HG02571 (cell line): ENCODE data around the gene PSORS1C1.

ENCODE experiments used
- ATAC-seq: cut with Tn5 transposase; IDR thresholded peaks from one replicate; pipeline ENCODE4 v1.9.1; 2021; ENCODE audit warnings: mild to moderate bottlenecking, moderate library complexity; ENCODE audit not compliant: unreplicated experiment

The PSORS1C1 gene

GRCh38 chr6:31125162-31125561 is 10.6 kb downstream of the PSORS1C1 start:
- no peak for ATAC-seq

- ATAC-seq, result no peak
These were observed 11.2 kb downstream of the PSORS1C1 start for GRCh38 chr6:31125586-31126363.

DNA sequence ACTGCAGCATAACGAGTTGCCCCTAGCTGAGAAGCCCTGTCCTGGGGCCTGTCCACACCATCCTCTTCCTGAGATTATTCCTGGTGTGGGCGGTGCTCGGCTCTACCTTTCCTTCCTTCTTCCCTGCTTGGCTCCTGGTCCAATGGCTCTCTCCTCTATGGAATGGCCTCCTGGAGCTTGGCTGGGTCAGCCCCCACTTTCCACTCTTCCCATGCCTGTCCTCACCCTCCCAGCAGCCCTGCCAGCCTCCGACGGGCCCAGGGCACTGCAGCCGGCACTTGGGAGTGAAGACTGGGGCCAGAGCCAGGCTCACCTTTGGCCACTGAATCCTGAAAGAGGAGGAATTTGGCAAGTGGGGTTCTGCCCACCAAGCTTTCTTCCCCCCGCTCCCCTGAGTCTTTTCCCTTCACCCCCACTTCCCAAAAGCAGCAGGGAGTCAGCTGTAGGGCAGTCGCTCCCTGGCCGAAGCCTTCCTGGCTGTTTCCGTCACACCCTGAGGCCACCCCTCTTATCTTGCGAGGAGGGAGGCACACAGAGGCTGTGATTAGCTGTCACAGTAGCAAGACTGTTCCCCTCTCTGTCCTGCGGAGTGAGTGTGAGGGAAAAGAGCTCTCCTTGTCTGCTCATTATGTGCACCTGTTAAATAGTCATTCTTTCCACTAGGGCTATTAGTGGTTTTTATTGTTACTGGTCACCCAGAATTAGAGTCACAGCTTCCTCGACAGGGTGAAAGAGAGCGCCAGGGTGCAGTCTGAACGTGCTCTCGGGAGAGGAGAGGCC is 12.0 kb downstream of the PSORS1C1 start:
- ATAC-seq, result no peak

GRCh38 chr6:31128093-31128676 is 13.6 kb downstream of the PSORS1C1 start:
- no peak for ATAC-seq

DNA sequence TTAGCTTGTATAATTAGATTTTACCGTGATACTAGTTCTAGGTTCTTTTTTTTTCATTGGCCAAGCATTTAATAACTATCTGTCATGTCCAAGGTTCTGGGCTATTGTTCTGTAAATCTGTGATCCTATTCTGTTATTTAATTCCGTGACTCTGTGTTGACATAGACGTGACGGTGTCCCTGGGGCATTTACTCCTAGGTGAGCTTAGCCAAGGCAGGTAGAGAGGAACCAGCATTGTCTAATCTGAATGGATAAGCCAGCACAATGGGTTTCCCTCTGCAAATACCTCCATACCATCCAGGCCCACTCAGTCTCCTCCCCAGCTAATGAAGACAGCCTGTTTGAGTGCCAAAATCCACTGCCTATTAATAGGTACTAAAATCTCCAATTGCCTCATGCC is 14.5 kb downstream of the PSORS1C1 start:
- ATAC-seq, result no peak

GRCh38 chr6:31130751-31131150 is 16.2 kb downstream of the PSORS1C1 start:
- ATAC-seq, result no peak

GRCh38 chr6:31131595-31131994 is 17.0 kb downstream of the PSORS1C1 start:
- ATAC-seq, result no peak

- no peak for ATAC-seq
These were observed 18.2 kb downstream of the PSORS1C1 start for GRCh38 chr6:31132806-31133205.

- ATAC-seq, result no peak
These were observed 21.1 kb downstream of the PSORS1C1 start for GRCh38 chr6:31135710-31136109.

DNA sequence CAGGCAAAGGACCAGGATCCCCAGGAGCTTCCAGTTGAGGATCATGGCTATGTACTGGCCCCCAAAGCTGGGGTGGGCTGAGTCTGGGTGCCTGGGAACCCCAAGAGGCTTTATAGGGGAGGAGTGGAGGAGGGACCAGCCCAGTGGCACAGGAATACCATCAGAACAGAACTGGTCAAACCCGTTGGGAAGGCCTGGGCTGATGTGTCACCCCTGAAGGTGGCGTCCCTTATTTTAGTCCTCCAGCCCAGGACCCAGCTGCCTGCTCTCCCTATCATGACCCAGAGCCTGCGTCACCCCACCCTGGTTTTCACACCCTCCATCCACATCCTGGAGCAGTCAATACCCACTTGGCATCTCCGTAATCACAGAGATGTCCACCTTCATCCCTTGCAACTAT is 24.4 kb downstream of the PSORS1C1 start, which contains the start of gene PSORS1C2:
Gene PSORS1C2, minus strand, starts transcription at position 85 of the 400 bp plus-strand sequence. Its CDS starts 40 bp downstream, at position 45.
- ATAC-seq, result no peak

DNA sequence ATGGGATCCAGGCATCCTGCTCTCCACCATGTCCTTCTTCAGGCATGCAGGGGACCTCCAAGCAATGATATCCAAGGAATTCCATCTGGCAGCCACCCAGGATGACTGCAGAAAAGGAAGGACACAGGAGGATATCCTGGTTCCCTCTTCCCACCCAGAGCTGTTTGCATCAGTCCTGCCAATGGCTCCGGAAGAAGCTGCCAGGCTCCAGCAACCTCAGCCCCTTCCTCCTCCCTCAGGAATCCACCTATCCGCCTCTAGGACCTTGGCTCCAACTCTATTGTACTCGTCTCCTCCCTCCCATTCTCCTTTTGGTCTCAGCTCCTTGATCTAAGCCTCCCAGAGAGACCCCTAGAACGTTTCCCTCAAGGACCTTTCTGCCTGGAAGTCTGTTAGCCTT is 25.0 kb downstream of the PSORS1C1 start:
- no peak for ATAC-seq

DNA sequence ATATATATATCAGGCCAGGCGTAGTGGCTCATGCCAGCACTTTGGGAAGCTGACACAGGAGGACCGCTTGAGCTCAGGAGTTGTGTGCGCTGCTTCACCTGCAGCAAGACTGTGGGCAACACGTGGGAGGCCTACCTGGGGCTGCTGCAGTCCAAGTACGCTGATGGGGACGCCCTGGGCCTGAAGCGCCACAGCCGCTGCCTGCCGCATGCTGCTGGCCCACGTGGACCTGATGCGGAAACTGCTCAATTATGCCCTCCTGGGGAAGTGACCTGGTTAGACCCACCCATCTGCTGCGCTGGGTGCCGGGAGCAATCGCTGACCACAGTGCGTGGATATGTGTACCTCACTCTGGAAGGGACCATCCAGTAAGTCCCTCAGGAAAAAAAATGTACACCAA is 26.0 kb downstream of the PSORS1C1 start:
- ATAC-seq, result no peak

- no peak for ATAC-seq
These were observed 27.8 kb downstream of the PSORS1C1 start for GRCh38 chr6:31142361-31142761.

DNA sequence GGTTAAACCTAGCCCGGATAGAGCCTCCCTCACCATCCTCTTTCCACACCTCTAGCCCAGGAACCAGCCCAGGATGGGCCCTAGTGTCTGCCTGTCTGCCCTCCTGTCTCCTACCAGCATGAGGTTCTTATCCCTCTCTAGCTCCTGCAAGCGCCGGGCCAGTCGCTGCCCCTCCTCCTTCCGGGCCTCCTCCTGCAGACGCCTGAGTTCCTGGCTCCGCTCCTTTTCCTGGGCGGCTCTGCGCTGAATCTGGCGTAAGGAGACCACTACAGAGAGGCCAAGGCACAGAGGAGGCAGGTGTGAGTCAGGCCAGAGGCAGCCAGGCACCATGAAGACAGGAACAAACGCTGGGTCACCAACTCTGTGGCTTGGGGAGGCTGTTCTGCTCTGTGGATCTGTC is 28.5 kb downstream of the PSORS1C1 start:
- ATAC-seq, result no peak

DNA sequence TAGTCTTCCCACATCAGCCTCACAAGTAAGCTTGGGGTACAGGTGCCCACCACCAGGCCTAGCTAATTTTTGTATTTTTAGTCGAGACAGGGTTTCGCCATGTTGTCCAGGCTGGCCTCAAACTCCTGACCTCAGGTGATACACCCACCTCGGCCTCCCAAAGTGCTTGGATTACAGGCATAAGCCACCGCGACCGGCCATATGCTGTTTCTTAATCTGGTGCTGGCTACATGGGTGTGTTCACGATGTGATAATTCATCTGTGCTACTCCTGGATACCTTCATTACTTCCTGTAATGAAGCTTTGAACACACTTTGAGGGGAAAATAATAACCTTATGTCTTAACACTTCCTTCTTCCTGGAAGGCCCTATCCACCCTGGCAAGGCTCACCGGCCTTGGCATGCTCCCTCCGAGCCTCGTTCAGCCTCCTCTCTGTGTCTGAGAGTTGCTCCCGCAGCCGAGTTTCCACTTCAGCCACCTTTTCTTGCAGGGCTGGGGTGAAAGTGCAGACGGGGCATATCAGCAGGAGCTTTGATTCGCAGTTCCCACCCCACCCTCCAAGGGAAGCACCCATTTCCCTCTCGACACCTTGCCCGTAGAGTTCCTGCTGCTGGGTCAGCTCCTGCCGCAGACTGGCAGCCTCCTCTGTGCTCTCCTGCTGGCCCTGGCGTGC is 29.8 kb downstream of the PSORS1C1 start:
- ATAC-seq, result no peak

DNA sequence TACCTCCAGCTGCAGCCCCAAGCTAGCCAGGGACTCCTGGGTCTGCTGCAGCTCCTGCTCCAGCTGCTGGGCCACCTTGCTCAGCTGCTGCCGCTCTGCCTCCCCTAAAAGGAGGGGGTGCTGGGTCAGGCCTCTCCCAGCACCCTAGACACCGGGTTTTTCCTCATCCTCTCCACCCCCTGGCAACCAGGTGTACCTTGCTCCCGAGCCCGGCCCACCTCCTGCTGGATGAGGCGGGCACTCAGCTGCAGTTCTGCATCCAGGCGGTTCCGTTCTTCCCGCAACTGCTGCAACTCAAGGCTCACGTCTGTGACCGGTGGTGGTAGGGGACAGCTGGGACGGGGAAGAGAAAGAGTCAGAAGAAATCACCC is 30.4 kb downstream of the PSORS1C1 start:
- no peak for ATAC-seq

- no peak for ATAC-seq
These were observed 30.8 kb downstream of the PSORS1C1 start for GRCh38 chr6:31145386-31145785.

DNA sequence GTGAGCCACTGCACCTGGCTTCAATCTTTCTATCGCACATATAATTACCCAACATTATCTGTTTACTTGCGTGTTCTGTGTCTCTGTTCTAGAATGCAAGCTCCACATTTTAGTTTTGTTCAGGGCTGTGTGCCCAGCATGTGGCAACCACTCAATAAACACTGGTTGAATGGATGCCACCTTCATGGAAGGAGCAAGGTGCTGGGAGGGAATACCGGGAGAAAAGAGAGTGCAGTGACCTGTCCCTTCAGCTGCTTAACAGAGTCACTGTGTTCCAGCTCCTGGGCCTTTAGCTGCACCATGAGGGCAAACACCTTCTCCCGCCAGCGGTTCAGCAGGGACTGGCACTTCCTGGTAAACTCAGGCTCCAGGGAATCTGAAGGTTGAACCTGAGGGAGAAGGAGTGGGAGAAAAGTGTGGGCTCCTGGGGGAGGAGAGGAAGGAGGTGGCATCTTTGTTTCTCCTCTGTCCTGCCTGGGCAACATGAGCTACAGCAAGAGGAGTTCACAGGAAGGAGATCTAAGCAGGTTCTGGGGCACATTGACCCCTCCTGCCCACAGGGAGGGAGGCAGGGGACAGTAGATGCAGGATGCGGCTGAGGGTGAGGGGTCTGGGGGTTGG is 35.3 kb downstream of the PSORS1C1 start:
- no peak for ATAC-seq

- no peak for ATAC-seq
These were observed 38.2 kb downstream of the PSORS1C1 start for GRCh38 chr6:31152781-31153180.

GRCh38 chr6:31154436-31154835 is 39.8 kb downstream of the PSORS1C1 start:
- ATAC-seq, result no peak

DNA sequence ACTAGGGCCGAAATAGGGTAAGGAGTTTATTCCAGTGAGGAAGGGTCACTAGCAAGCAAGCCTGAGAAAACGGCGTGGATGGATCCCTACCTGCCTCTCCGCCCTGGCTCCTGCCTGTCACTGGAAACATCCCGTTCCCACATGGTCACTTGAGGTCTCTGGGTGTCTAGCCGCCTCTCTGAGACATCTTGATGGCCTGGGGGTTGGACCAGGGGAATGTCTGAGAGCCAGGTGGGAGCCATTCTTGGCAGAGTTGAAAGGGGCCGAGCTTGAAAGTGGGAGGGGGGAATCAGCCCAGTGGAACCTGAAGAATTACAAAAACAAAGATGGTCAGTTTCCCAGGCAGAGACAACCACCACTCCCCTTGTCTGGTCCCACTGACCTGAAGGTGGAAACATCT is 42.0 kb downstream of the PSORS1C1 start:
- no peak for ATAC-seq
